Neural cell (in vitro differentiated cells): ENCODE results near the gene LHX5. TPM values are rescaled to one million over a fixed set of nuclear protein-coding genes. Genes with fewer than 3 reads are reported as not detected.

Experiments used
- H2AFZ ChIP-seq: fragments of 200-600, 300-800 bp; sonication (generic), shearing (Covaris generic); 2 replicates; pipeline ENCODE4 v1.6.0; 2014; ENCODE audit warnings: low read depth, mild to moderate bottlenecking, antibody characterized with exemption, low read length, moderate library complexity
- H3F3A ChIP-seq: fragments of 200-600 bp; shearing (Covaris generic); 2 replicates; pipeline ENCODE4 v1.6.1; 2016; ENCODE audit warnings: mild to moderate bottlenecking, moderate library complexity, mixed read lengths, antibody characterized with exemption, low read length; ENCODE audit not compliant: insufficient read depth, poor library complexity, severe bottlenecking
- H3K27ac ChIP-seq: fragments of 200-600, 300-800 bp; sonication (generic), shearing (Covaris generic); 2 replicates; pipeline ENCODE4 v1.5.1; 2014; ENCODE audit warnings: mild to moderate bottlenecking, low read length, moderate library complexity
- H3K27me3 ChIP-seq: fragments of 300-800, 200-600 bp; sonication (generic), shearing (Covaris generic); 2 replicates; pipeline ENCODE4 v1.6.0; 2014; ENCODE audit warnings: mild to moderate bottlenecking, low read depth, low read length, moderate library complexity; ENCODE audit not compliant: insufficient read depth
- H3K36me3 ChIP-seq: fragments of 300-800, 200-600 bp; sonication (generic), shearing (Covaris generic); 2 replicates; pipeline ENCODE4 v1.5.1; 2014; ENCODE audit warnings: mild to moderate bottlenecking, antibody characterized with exemption, low read length, moderate library complexity; ENCODE audit not compliant: insufficient read depth
- H3K4me2 ChIP-seq: fragments of 300-800, 200-600 bp; sonication (generic), shearing (Covaris generic); 2 replicates; pipeline ENCODE4 v1.6.0; 2014; ENCODE audit warnings: mild to moderate bottlenecking, low read length
- H3K4me3 ChIP-seq: fragments of 300-800, 200-600 bp; sonication (generic), shearing (Covaris generic); 2 replicates; pipeline ENCODE4 v1.5.1; 2014; ENCODE audit warnings: mild to moderate bottlenecking, low read length, moderate library complexity
- H3K79me2 ChIP-seq: fragments of 200-600 bp; shearing (Covaris generic); replicated peaks from 2 replicates; pipeline ENCODE4 v1.6.0; 2014; ENCODE audit warnings: mild to moderate bottlenecking, low read length, moderate library complexity; ENCODE audit not compliant: insufficient read depth
- H3K9ac ChIP-seq: fragments of 300-800, 200-600 bp; sonication (generic), shearing (Covaris generic); 2 replicates; pipeline ENCODE4 v1.6.1; 2016; ENCODE audit warnings: mild to moderate bottlenecking, low read length, mixed read lengths
- H3K9me2 ChIP-seq: fragments of 200-600 bp; shearing (Covaris generic); 2 replicates; pipeline ENCODE4 v1.6.1; 2016; ENCODE audit warnings: mild to moderate bottlenecking, low read length, mixed read lengths; ENCODE audit not compliant: insufficient read depth
- H3K9me3 ChIP-seq: fragments of 200-600, 300-800 bp; sonication (generic), shearing (Covaris generic); 2 replicates; pipeline ENCODE4 v1.6.1; 2016; ENCODE audit warnings: mild to moderate bottlenecking, mixed run types, low read length, moderate library complexity, mixed read lengths
- H4K20me1 ChIP-seq: fragments of 200-600 bp; shearing (Covaris generic); 2 replicates; pipeline ENCODE4 v1.6.1; 2016; ENCODE audit warnings: mild to moderate bottlenecking, mixed run types; ENCODE audit not compliant: insufficient read depth
- CTCF ChIP-seq: fragments of 450-650 bp; IDR thresholded peaks from 2 replicates; pipeline ENCODE4 v1.5.1; 2014; ENCODE audit warnings: antibody characterized with exemption, mild to moderate bottlenecking, moderate library complexity; ENCODE audit not compliant: poor library complexity, severe bottlenecking
- EP300 ChIP-seq: fragments of 450-650 bp; conservative IDR thresholded peaks from 2 replicates; pipeline ENCODE4 v1.6.1; 2014; ENCODE audit warnings: antibody characterized with exemption, mild to moderate bottlenecking, moderate library complexity; ENCODE audit not compliant: poor library complexity, severe bottlenecking
- EZH2 ChIP-seq: fragments of 200-600, 300-800 bp; shearing (Covaris generic), sonication (generic); IDR thresholded peaks from 2 replicates; pipeline ENCODE4 v1.6.1; 2014; ENCODE audit warnings: antibody characterized with exemption, low read length, borderline replicate concordance, mild to moderate bottlenecking; ENCODE audit not compliant: insufficient read depth, poor library complexity, severe bottlenecking
- MXI1 ChIP-seq: fragments of 450-650 bp; conservative IDR thresholded peaks from 2 replicates; pipeline ENCODE4 v1.6.1; 2014; ENCODE audit warnings: antibody characterized with exemption, mild to moderate bottlenecking; ENCODE audit not compliant: poor library complexity, severe bottlenecking
- POLR2AphosphoS5 ChIP-seq: IDR thresholded peaks from 2 replicates; pipeline ENCODE4 v1.6.1; 2012
- RAD21 ChIP-seq: fragments of 450-650 bp; conservative IDR thresholded peaks from 2 replicates; pipeline ENCODE4 v1.6.1; 2014; ENCODE audit warnings: antibody characterized with exemption, mild to moderate bottlenecking, moderate library complexity
- REST ChIP-seq: IDR thresholded peaks from 2 replicates; pipeline ENCODE4 v1.6.1; 2012; ENCODE audit warnings: borderline replicate concordance
- SMC3 ChIP-seq: fragments of 450-650 bp; conservative IDR thresholded peaks from 2 replicates; pipeline ENCODE4 v1.6.1; 2014; ENCODE audit warnings: antibody characterized with exemption, mild to moderate bottlenecking, moderate library complexity; ENCODE audit not compliant: poor library complexity
- TAF1 ChIP-seq: IDR thresholded peaks from 2 replicates; pipeline ENCODE4 v1.6.1; 2012; ENCODE audit warnings: low read depth
- polyA plus RNA-seq: library from polyadenylated mRNA; depleted of rRNA; stranded (reverse); fragments of >200 nt; gene quantifications from 2 replicates; pipeline ENCODE4 v1.2.3, GENCODE V29; 2014

Gene LHX5
- polyA plus RNA-seq, 1 donor from 2014 or later, result 3.8 TPM

GRCh38 chr12:113440947-113441782 lies 30.5 kb downstream of the LHX5 start:
- no peak overlapping the region for H3K9ac ChIP-seq
- H3K36me3 ChIP-seq, result no peaks in the 10 kb centered on the region
- no peaks in the 10 kb centered on the region for H3K9me2 ChIP-seq
- H3K4me3 ChIP-seq, result no peak overlapping the region
- H3K4me2 ChIP-seq, result no peak overlapping the region
- no peak overlapping the region for H3K27ac ChIP-seq
- no peaks in the 10 kb centered on the region for H3K9me3 ChIP-seq
- no peaks in the 10 kb centered on the region for H4K20me1 ChIP-seq
- H2AFZ ChIP-seq, result no peak overlapping the region
- H3K27me3 ChIP-seq, result no peaks in the 10 kb centered on the region
- TF ChIP-seq REST, result no peak
- no peak for TF ChIP-seq POLR2AphosphoS5
- TF ChIP-seq RAD21, result no peak
- TF ChIP-seq TAF1, result no peak
- TF ChIP-seq CTCF, result no peak
- no peak for TF ChIP-seq EP300
- no peak for TF ChIP-seq EZH2
- no peak for TF ChIP-seq MXI1
- TF ChIP-seq SMC3, result no peak
- no peaks in the 10 kb centered on the region for H3K79me2 ChIP-seq
- no peaks in the 10 kb centered on the region for H3F3A ChIP-seq

- no peaks in the 10 kb centered on the region for H3K9me2 ChIP-seq
- no peak overlapping the region for H3K9ac ChIP-seq
- no peaks in the 10 kb centered on the region for H3K79me2 ChIP-seq
- no peak overlapping the region for H2AFZ ChIP-seq
- H4K20me1 ChIP-seq, result no peaks in the 10 kb centered on the region
- H3K4me3 ChIP-seq, result no peak overlapping the region
- no peaks in the 10 kb centered on the region for H3K27me3 ChIP-seq
- H3K9me3 ChIP-seq, result no peaks in the 10 kb centered on the region
- H3K4me2 ChIP-seq, result no peak overlapping the region
- TF ChIP-seq POLR2AphosphoS5 (no peak), MXI1 (no peak), CTCF (no peak), TAF1 (no peak), RAD21 (no peak), EP300 (no peak)
- no peak overlapping the region for H3K27ac ChIP-seq
- no peaks in the 10 kb centered on the region for H3K36me3 ChIP-seq
- H3F3A ChIP-seq, result no peaks in the 10 kb centered on the region
These were observed 31.3 kb downstream of the LHX5 start for GRCh38 chr12:113440336-113440735.
